Astrocyte (in vitro differentiated cells and primary cell): Measurements from ENCODE around the gene AP5Z1. TPM values are rescaled to one million over a fixed set of nuclear protein-coding genes. Genes with fewer than 3 reads are reported as not detected.

Source experiments
- DNase-seq: peaks from one replicate; pipeline ENCODE4 v3.0.0-alpha.2; 2010; ENCODE audit warnings: low read depth
- FAIRE-seq: peaks from 2 replicates; lab custom pipeline; 2011; peaks lifted over from hg19 to GRCh38; lab: Jason Lieb, UNC
- H2AFZ ChIP-seq: 2 replicates; pipeline ENCODE4 v1.6.0; 2012; ENCODE audit warnings: low read depth, low read length, inconsistent platforms
- H3K27ac ChIP-seq: 2 replicates; pipeline ENCODE4 v1.5.1; 2011; ENCODE audit warnings: low read depth, low read length, inconsistent platforms
- H3K27me3 ChIP-seq: 2 replicates; pipeline ENCODE4 v1.6.0; 2011; ENCODE audit warnings: low read length, inconsistent platforms; ENCODE audit not compliant: insufficient read depth
- H3K36me3 ChIP-seq: 2 replicates; pipeline ENCODE4 v1.5.1; 2011; ENCODE audit warnings: low read length, inconsistent platforms; ENCODE audit not compliant: insufficient read depth
- H3K4me1 ChIP-seq: 2 replicates; pipeline ENCODE4 v1.5.1; 2011; ENCODE audit warnings: low read length, inconsistent platforms; ENCODE audit not compliant: insufficient read depth
- H3K4me2 ChIP-seq: 2 replicates; pipeline ENCODE4 v1.6.0; 2012; ENCODE audit warnings: low read length, inconsistent platforms
- H3K4me3 ChIP-seq: 2 replicates; pipeline ENCODE4 v1.5.1; 2011; ENCODE audit warnings: low read depth, mild to moderate bottlenecking, low read length, inconsistent platforms; ENCODE audit not compliant: insufficient read depth
- H3K79me2 ChIP-seq: 2 replicates; pipeline ENCODE4 v1.6.0; 2012; ENCODE audit warnings: mild to moderate bottlenecking, low read length, inconsistent platforms; ENCODE audit not compliant: insufficient read depth
- H3K9ac ChIP-seq: 2 replicates; pipeline ENCODE4 v1.6.0; 2012; ENCODE audit warnings: mild to moderate bottlenecking, low read length, inconsistent platforms
- H3K9me3 ChIP-seq: 2 replicates; pipeline ENCODE4 v1.5.1; 2012; ENCODE audit warnings: low read depth, mild to moderate bottlenecking, low read length, inconsistent platforms; ENCODE audit not compliant: insufficient read depth
- H4K20me1 ChIP-seq: 2 replicates; pipeline ENCODE4 v1.6.0; 2012; ENCODE audit warnings: low read length, inconsistent platforms; ENCODE audit not compliant: insufficient read depth
- H3K27ac Mint-ChIP-seq: one replicate; pipeline ENCODE4 v1.8.0; 2021; ENCODE audit warnings: mild to moderate bottlenecking, mixed read lengths; ENCODE audit not compliant: unreplicated experiment
- H3K27me3 Mint-ChIP-seq: one replicate; pipeline ENCODE4 v1.8.0; 2021; ENCODE audit warnings: low read depth, mixed read lengths; ENCODE audit not compliant: unreplicated experiment
- H3K36me3 Mint-ChIP-seq: one replicate; pipeline ENCODE4 v1.8.0; 2021; ENCODE audit warnings: low read depth, mixed read lengths; ENCODE audit not compliant: unreplicated experiment
- H3K4me1 Mint-ChIP-seq: one replicate; pipeline ENCODE4 v1.8.0; 2021; ENCODE audit warnings: low read depth, mixed read lengths; ENCODE audit not compliant: unreplicated experiment
- H3K4me3 Mint-ChIP-seq: one replicate; pipeline ENCODE4 v1.8.0; 2021; ENCODE audit warnings: mild to moderate bottlenecking, moderate library complexity, mixed read lengths; ENCODE audit not compliant: unreplicated experiment
- H3K9me3 Mint-ChIP-seq: one replicate; pipeline ENCODE4 v1.8.0; 2021; ENCODE audit warnings: mild to moderate bottlenecking, mixed read lengths; ENCODE audit not compliant: unreplicated experiment
- EZH2 ChIP-seq: IDR thresholded peaks from 2 replicates; pipeline ENCODE4 v1.6.1; 2012; ENCODE audit warnings: mild to moderate bottlenecking, low read length, inconsistent platforms; ENCODE audit not compliant: insufficient read depth
- total RNA-seq: library from RNA; stranded (reverse); gene quantifications from 2 replicates; pipeline ENCODE4 v1.2.1, GENCODE V29; 2021
- TF ChIP-seq, protein P1 (sequence below): IDR thresholded peaks from 2 replicates; pipeline ENCODE4 v1.5.1; 2011; ENCODE audit warnings: low read depth, mild to moderate bottlenecking, inconsistent platforms, low read length, moderate library complexity; ENCODE audit not compliant: insufficient read depth

Gene AP5Z1
- total RNA-seq, 1 donor from 2014 or later, result 75.6 TPM

- Mint-ChIP-seq H3K4me3 (peak overlapping the region; percentile 56), H3K36me3 (peaks cover 42% of the 10 kb centered on the region), H3K9me3 (no peaks in the 10 kb centered on the region), H3K27ac (peak overlapping the region; percentile 96), H3K4me1 (peaks cover 40% of the 10 kb centered on the region), H3K27me3 (no peaks in the 10 kb centered on the region)
- TF ChIP-seq, protein P1, sequence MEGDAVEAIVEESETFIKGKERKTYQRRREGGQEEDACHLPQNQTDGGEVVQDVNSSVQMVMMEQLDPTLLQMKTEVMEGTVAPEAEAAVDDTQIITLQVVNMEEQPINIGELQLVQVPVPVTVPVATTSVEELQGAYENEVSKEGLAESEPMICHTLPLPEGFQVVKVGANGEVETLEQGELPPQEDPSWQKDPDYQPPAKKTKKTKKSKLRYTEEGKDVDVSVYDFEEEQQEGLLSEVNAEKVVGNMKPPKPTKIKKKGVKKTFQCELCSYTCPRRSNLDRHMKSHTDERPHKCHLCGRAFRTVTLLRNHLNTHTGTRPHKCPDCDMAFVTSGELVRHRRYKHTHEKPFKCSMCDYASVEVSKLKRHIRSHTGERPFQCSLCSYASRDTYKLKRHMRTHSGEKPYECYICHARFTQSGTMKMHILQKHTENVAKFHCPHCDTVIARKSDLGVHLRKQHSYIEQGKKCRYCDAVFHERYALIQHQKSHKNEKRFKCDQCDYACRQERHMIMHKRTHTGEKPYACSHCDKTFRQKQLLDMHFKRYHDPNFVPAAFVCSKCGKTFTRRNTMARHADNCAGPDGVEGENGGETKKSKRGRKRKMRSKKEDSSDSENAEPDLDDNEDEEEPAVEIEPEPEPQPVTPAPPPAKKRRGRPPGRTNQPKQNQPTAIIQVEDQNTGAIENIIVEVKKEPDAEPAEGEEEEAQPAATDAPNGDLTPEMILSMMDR, result no peak
- TF ChIP-seq EZH2, result no peak
- Histone ChIP-seq H4K20me1 (peaks cover 4% of the 10 kb centered on the region), H3K4me3 (peak overlapping the region; percentile 30), H3K9ac (peak overlapping the region; percentile 82), H3K27me3 (no peaks in the 10 kb centered on the region), H3K4me1 (peaks cover 30% of the 10 kb centered on the region), H3K4me2 (peak overlapping the region; percentile 80), H3K9me3 (no peaks in the 10 kb centered on the region), H3K79me2 (peaks cover 51% of the 10 kb centered on the region), H3K27ac (peak overlapping the region; percentile 93), H3K36me3 (peaks cover 5% of the 10 kb centered on the region), H2AFZ (no peak overlapping the region)
- FAIRE-seq (peak; percentile 39), DNase-seq (peak; percentile 48)
Measured at GRCh38 chr7:4745971-4746919, 29.2 kb upstream of the AP5Z1 start.

DNA sequence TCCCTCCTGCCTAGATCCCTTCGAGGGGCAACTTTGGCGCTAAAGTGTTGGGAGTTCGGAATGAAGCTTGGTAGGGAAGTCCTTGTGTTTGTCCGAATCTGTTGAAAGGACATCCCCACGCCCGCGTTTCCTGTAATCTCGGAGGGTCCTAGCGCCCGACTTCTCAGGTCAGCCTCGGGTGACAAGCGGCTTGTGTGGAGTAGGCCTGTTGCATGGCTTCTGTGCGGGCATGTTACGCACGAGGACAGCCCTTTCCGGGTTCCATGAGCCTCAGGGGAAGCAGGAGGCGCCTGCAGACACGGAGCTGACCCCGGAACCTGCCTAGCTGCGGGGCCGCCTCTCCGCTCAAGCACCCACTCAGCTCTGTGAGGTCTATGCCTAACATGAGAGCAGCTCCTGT lies 28.4 kb upstream of the AP5Z1 start:
- Histone ChIP-seq H3K4me1 (peaks cover 35% of the 10 kb centered on the region), H2AFZ (no peak overlapping the region), H3K27ac (peak overlapping the region; percentile 93), H3K9ac (peak overlapping the region; percentile 2), H3K4me2 (no peak overlapping the region), H3K9me3 (no peaks in the 10 kb centered on the region), H3K36me3 (peaks cover 1% of the 10 kb centered on the region), H3K79me2 (peaks cover 53% of the 10 kb centered on the region), H4K20me1 (peaks cover 10% of the 10 kb centered on the region), H3K4me3 (no peak overlapping the region), H3K27me3 (no peaks in the 10 kb centered on the region)
- Mint-ChIP-seq H3K4me1 (peaks cover 40% of the 10 kb centered on the region), H3K36me3 (peaks cover 38% of the 10 kb centered on the region), H3K27ac (peak overlapping the region; percentile 96), H3K9me3 (no peaks in the 10 kb centered on the region), H3K27me3 (no peaks in the 10 kb centered on the region), H3K4me3 (peak overlapping the region; percentile 50)
- FAIRE-seq (no peak), DNase-seq (no peak)
- TF ChIP-seq EZH2, result no peak
- TF ChIP-seq, protein P1, result no peak
